ENCODE data around the gene IL10.
"Not testable (repeated sequence)": the region's sequence is repeated elsewhere in the genome, so short reads cannot be mapped to it uniquely, and the experiment has no call there.

IL10 gene

DNA sequence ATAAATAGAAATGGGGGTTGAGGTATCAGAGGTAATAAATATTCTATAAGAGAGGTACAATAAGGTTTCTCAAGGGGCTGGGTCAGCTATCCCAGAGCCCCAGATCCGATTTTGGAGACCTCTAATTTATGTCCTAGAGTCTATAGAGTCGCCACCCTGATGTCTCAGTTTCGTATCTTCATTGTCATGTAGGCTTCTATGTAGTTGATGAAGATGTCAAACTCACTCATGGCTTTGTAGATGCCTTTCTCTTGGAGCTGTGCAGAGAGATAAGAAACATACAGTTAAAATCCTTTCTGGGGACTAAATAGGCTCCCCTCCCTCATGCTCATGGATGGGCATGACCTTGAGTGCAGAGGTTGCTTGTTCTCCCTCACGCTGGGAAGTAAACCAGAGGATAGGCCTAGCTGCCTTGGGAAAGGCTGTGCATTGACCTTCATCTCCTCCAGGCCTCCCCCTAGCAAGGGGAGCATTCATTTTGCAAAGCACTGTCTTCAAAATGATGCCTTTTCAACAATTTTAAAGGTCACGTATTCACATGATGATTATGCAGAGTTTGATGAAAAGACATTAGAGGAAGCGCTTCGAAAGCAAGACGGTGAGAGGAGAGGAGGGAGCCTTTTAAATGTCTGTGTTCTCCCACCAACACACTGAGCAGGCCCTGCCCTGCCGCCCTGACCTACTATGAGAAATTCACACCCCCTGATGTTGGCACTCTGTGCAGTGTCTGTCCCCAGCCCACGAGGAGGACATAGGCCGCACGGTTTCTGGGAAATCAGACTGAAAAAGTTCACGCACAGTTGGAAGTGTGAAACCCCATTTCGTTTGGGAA lies 3.6 kb downstream of the IL10 start:
- peaks cover 0 to 3% (median 0%) of the 10 kb centered on the region in 5 donors for H3K27me3 ChIP-seq (ENCODE audit: control insufficient read depth in 5 of 5, insufficient read depth in 4 of 5, low read length in 5 of 5)
- H3K9ac ChIP-seq (ENCODE audit: low read length in 5 of 5), result no peak overlapping the region
- peaks cover 0 to 47% (median 7%) of the 10 kb centered on the region in 5 donors for H3K4me1 ChIP-seq (ENCODE audit: control insufficient read depth in 5 of 5, insufficient read depth in 5 of 5, low read length in 5 of 5)
- no peak overlapping the region for H3K27ac ChIP-seq (ENCODE audit: low read depth, low read length)
- peak overlapping the region in 1 of 5 donors; percentile 57 for H3K4me3 ChIP-seq (ENCODE audit: low read depth in 1 of 5, low read length in 5 of 5)
- H3K36me3 ChIP-seq (ENCODE audit: control insufficient read depth in 5 of 5, insufficient read depth in 5 of 5, low read length in 5 of 5), result no peaks in the 10 kb centered on the region
- H3K9me3 ChIP-seq (ENCODE audit: control insufficient read depth in 5 of 5, low read length in 5 of 5), result peaks cover 0 to 2% (median 0%) of the 10 kb centered on the region in 5 donors

DNA sequence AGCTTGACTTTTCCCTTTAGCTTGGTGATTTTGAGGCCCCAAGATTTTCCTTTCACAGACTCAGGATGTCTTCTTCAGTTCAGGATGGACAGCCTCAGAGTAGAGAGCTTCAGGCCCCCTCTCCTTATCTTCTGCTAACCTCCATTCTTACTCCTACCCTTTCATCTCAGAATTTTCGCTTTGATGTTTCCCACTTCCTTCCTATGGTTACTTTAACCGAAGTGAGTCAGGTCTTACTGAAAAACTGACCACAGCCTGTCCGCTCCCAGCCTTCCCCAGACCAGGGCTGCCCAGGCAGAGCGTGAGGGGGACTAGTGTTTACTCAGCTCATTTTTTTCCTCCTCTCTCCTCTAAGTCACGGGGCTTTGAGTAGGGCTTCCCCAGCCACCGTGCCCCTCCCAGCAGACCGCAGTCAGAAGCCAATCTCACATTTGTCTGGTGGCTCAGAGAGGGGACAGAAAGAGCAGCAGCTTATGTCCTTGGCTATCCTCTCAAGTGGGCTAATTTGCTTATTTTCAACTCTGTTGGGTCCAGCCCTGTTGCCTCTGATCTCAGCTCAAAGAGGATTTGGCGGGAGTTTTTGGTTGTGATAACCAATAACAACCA lies 5.9 kb downstream of the IL10 start:
- H3K9ac ChIP-seq (ENCODE audit: low read length in 5 of 5), result no peak overlapping the region
- H3K9me3 ChIP-seq (ENCODE audit: control insufficient read depth in 5 of 5, low read length in 5 of 5), result peaks cover 0 to 2% (median 0%) of the 10 kb centered on the region in 5 donors
- no peaks in the 10 kb centered on the region for H3K27me3 ChIP-seq (ENCODE audit: control insufficient read depth in 5 of 5, insufficient read depth in 4 of 5, low read length in 5 of 5)
- no peak overlapping the region for H3K4me3 ChIP-seq (ENCODE audit: low read depth in 1 of 5, low read length in 5 of 5)
- peaks cover 0 to 27% (median 0%) of the 10 kb centered on the region in 5 donors for H3K4me1 ChIP-seq (ENCODE audit: control insufficient read depth in 5 of 5, insufficient read depth in 5 of 5, low read length in 5 of 5)
- H3K27ac ChIP-seq (ENCODE audit: low read depth, low read length), result no peak overlapping the region
- H3K36me3 ChIP-seq (ENCODE audit: control insufficient read depth in 5 of 5, insufficient read depth in 5 of 5, low read length in 5 of 5), result no peaks in the 10 kb centered on the region

DNA sequence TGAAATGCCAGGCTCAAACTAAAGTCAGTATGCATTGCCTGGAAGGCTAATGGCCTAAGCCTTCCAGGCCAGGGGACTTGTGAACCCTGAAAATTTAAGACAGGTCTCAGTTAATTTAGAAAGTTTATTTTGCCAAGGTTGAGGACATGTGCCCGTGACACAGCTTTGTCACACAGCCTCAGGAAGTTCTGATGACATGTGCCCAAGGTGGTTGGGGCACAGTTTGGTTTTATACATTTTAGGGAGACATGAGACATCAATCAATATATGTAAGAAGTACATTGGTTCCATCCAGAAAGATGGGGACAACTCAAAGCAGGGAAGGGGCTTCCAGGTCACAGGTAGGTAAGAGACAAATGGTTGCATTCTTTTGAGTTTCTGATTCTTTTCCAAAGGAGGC lies 6.5 kb downstream of the IL10 start:
- H3K4me3 ChIP-seq (ENCODE audit: low read depth in 1 of 5, low read length in 5 of 5); H3K27me3 ChIP-seq (ENCODE audit: control insufficient read depth in 5 of 5, insufficient read depth in 4 of 5, low read length in 5 of 5); H3K36me3 ChIP-seq (ENCODE audit: control insufficient read depth in 5 of 5, insufficient read depth in 5 of 5, low read length in 5 of 5); H3K9me3 ChIP-seq (ENCODE audit: control insufficient read depth in 5 of 5, low read length in 5 of 5); H3K9ac ChIP-seq (ENCODE audit: low read length in 5 of 5); H3K27ac ChIP-seq (ENCODE audit: low read depth, low read length): not testable (repeated sequence)
- H3K4me1 ChIP-seq (ENCODE audit: control insufficient read depth in 5 of 5, insufficient read depth in 5 of 5, low read length in 5 of 5), result peaks cover 0 to 25% (median 0%) of the 10 kb centered on the region in 5 donors

DNA sequence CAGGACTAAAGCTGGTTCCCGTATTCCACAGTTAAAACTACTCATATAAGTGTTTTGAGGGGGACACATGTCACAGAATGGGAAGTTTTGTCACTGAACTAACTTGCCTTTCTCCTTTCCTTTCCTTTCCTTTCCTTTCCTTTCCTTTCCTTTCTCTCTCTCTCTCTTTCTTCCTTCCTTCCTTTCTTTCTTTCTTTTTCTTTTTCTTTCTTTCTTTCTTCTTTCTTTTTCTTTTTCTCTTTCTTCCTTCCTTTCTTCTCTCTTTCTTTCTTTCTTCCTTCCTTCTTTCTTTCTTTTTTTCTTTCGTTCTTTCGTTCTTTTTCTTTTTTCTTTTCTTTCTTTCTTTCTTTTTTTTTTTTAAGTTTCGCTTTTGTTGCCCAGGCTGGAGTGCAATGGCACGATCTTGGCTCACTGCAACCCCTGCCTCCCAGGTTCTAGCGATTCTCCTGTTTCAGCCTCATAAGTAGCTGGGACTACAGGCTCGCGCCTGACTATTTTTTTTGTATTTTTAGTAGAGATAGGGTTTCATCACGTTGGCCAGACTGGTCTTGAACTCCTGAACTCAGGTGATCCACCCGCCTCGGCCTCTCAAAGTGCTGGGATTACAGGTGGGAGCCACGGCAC lies 9.4 kb downstream of the IL10 start:
- not testable (repeated sequence) for H3K27ac ChIP-seq (ENCODE audit: low read depth, low read length); H3K9me3 ChIP-seq (ENCODE audit: control insufficient read depth in 5 of 5, low read length in 5 of 5); H3K4me3 ChIP-seq (ENCODE audit: low read depth in 1 of 5, low read length in 5 of 5); H3K36me3 ChIP-seq (ENCODE audit: control insufficient read depth in 5 of 5, insufficient read depth in 5 of 5, low read length in 5 of 5); H3K27me3 ChIP-seq (ENCODE audit: control insufficient read depth in 5 of 5, insufficient read depth in 4 of 5, low read length in 5 of 5); H3K9ac ChIP-seq (ENCODE audit: low read length in 5 of 5)
- H3K4me1 ChIP-seq (ENCODE audit: control insufficient read depth in 5 of 5, insufficient read depth in 5 of 5, low read length in 5 of 5), result peaks cover 0 to 11% (median 0%) of the 10 kb centered on the region in 5 donors

DNA sequence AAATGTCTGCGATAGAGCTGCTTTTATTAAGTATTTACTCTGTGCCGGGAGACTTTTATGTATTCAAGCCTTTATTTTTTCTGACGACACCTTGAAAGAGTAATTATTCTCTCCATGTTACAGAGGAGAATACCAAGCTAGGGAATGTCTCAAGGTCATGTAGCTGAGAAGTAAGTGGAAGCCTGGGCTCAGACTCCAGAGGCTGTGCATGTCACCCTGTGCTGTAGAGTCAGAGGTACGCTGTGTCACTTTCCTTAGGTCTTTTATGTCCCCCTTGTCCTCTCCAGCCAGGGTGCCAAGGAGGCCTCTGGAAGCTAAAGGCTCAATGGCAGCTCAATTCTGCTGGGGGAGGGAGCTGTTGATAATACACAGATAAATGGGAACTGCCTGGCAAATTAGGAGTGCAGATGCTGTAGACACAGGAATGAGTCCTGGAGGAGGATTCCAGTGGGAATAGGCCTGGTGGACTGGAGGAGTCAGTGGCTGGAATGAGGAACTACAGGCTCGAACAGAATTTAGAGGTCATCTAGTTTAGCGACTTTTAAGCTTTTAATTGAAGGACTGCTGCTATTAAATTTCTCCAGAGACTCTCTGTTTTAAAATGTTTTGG lies 11.0 kb downstream of the IL10 start:
- peaks cover 0 to 2% (median 0%) of the 10 kb centered on the region in 5 donors for H3K9me3 ChIP-seq (ENCODE audit: control insufficient read depth in 5 of 5, low read length in 5 of 5)
- peaks cover 0 to 5% (median 0%) of the 10 kb centered on the region in 5 donors for H3K4me1 ChIP-seq (ENCODE audit: control insufficient read depth in 5 of 5, insufficient read depth in 5 of 5, low read length in 5 of 5)
- H3K9ac ChIP-seq (ENCODE audit: low read length in 5 of 5), result no peak overlapping the region
- no peaks in the 10 kb centered on the region for H3K27me3 ChIP-seq (ENCODE audit: control insufficient read depth in 5 of 5, insufficient read depth in 4 of 5, low read length in 5 of 5)
- H3K27ac ChIP-seq (ENCODE audit: low read depth, low read length), result no peak overlapping the region
- no peaks in the 10 kb centered on the region for H3K36me3 ChIP-seq (ENCODE audit: control insufficient read depth in 5 of 5, insufficient read depth in 5 of 5, low read length in 5 of 5)
- H3K4me3 ChIP-seq (ENCODE audit: low read depth in 1 of 5, low read length in 5 of 5), result no peak overlapping the region

DNA sequence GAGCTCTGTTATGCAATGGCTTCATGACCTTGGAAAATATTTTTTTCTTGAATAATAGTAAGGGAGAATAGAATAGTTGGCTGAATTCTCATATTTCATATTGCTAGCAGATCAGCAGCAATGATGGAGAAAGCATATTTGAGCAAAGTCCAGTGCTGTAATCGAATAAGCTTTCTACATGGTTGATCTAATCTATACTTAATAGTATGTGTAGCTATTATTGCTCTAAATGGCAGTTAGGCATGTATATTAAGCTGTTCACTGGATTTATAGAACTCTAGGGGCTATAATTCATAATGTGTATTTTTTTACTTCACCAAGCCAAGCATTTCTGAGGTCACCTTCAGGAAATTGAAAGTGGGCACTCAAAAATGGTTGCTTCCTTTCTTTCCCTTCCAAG lies 11.7 kb downstream of the IL10 start:
- Histone ChIP-seq H3K4me3 (ENCODE audit: low read depth in 1 of 5, low read length in 5 of 5) (no peak overlapping the region), H3K27me3 (ENCODE audit: control insufficient read depth in 5 of 5, insufficient read depth in 4 of 5, low read length in 5 of 5) (no peaks in the 10 kb centered on the region), H3K4me1 (ENCODE audit: control insufficient read depth in 5 of 5, insufficient read depth in 5 of 5, low read length in 5 of 5) (peaks cover 0 to under 1% (median 0%) of the 10 kb centered on the region in 5 donors), H3K27ac (ENCODE audit: low read depth, low read length) (no peak overlapping the region), H3K9ac (ENCODE audit: low read length in 5 of 5) (no peak overlapping the region), H3K36me3 (ENCODE audit: control insufficient read depth in 5 of 5, insufficient read depth in 5 of 5, low read length in 5 of 5) (no peaks in the 10 kb centered on the region), H3K9me3 (ENCODE audit: control insufficient read depth in 5 of 5, low read length in 5 of 5) (peaks cover 0 to 2% (median 0%) of the 10 kb centered on the region in 5 donors)

DNA sequence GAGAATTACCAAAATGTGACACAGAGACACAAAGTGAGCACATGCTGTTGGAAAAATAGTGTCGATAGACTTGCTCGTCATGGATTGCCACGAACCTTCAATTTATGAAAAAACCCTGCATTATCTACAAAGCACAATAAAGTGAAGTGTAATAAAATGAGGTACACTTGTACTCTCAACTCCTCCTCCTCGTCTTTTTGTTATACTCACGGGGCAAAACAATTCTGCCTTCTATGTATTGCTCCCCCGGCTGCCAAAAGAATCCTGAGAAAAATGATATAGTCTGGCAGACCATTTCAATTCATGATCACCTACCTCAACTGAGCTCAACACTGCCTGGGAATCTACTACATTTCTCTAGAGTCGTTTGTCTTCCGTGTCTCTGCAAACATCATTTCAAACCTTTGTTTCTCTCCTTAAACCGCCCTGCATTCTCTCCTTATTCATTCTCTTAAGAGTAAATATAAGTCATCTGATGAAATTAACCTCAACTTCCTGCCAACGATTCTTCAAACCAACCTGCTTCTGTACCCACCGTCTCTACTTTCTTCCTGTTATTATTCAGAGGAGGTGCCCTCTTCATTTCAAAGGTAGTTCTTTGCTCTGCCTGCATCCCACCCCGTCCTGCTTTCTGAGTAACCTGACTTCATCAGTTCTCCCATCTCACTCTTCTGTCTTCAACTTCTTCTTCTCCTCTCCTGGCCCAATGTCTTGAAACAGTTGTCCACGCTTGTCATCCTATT lies 14.6 kb downstream of the IL10 start:
- Histone ChIP-seq H3K9ac (ENCODE audit: low read length in 5 of 5) (no peak overlapping the region), H3K27ac (ENCODE audit: low read depth, low read length) (no peak overlapping the region), H3K4me1 (ENCODE audit: control insufficient read depth in 5 of 5, insufficient read depth in 5 of 5, low read length in 5 of 5) (no peaks in the 10 kb centered on the region), H3K9me3 (ENCODE audit: control insufficient read depth in 5 of 5, low read length in 5 of 5) (no peaks in the 10 kb centered on the region), H3K27me3 (ENCODE audit: control insufficient read depth in 5 of 5, insufficient read depth in 4 of 5, low read length in 5 of 5) (no peaks in the 10 kb centered on the region), H3K4me3 (ENCODE audit: low read depth in 1 of 5, low read length in 5 of 5) (no peak overlapping the region), H3K36me3 (ENCODE audit: control insufficient read depth in 5 of 5, insufficient read depth in 5 of 5, low read length in 5 of 5) (no peaks in the 10 kb centered on the region)

DNA sequence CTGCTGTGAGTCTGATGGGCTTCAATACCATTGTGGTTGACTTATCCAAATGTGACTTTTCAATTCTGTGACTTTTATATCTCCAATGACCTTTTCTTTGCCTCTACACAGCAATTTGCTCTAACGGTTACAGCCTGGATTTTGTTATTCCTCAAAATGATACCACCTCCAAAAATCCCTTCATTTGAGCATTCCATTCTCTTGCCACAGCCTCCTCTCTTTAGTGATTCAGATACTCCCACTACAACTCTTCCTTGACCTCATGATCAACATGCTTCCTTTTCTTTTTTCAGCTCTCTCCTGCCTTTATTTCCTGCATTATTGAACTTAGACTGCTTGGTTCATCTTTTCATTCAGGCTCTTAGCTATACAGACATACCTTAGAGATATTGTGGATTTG lies 18.3 kb downstream of the IL10 start:
- no peak overlapping the region for H3K9ac ChIP-seq (ENCODE audit: low read length in 5 of 5)
- peaks cover 0 to 9% (median 0%) of the 10 kb centered on the region in 5 donors for H3K4me1 ChIP-seq (ENCODE audit: control insufficient read depth in 5 of 5, insufficient read depth in 5 of 5, low read length in 5 of 5)
- no peaks in the 10 kb centered on the region for H3K9me3 ChIP-seq (ENCODE audit: control insufficient read depth in 5 of 5, low read length in 5 of 5)
- H3K27me3 ChIP-seq (ENCODE audit: control insufficient read depth in 5 of 5, insufficient read depth in 4 of 5, low read length in 5 of 5), result no peaks in the 10 kb centered on the region
- H3K27ac ChIP-seq (ENCODE audit: low read depth, low read length), result no peak overlapping the region
- no peaks in the 10 kb centered on the region for H3K36me3 ChIP-seq (ENCODE audit: control insufficient read depth in 5 of 5, insufficient read depth in 5 of 5, low read length in 5 of 5)
- H3K4me3 ChIP-seq (ENCODE audit: low read depth in 1 of 5, low read length in 5 of 5), result no peak overlapping the region

DNA sequence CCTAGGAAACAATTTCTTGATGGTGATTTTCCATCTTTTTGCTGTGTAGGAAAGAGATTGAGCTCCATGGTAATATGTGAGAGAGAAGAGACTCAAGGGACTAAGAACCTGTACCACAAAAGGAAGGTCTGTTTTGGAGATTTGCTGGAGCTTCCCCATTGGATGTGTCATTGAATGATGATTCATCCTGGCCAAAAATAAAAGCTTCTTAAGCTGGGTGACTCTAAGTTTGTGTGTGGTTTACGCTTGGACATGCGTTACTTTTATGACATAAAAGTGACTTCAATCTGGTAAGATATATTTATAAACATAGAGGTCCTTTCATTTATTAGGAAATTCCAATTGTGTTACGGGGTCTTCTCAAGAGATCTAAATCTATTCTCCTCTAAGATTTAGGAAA lies 19.2 kb downstream of the IL10 start:
- no peaks in the 10 kb centered on the region for H3K36me3 ChIP-seq (ENCODE audit: control insufficient read depth in 5 of 5, insufficient read depth in 5 of 5, low read length in 5 of 5)

More for the DNA sequence above, 19.2 kb downstream of the IL10 start:
- no peak overlapping the region for H3K9ac ChIP-seq (ENCODE audit: low read length in 5 of 5)
- no peaks in the 10 kb centered on the region for H3K9me3 ChIP-seq (ENCODE audit: control insufficient read depth in 5 of 5, low read length in 5 of 5)
- H3K27me3 ChIP-seq (ENCODE audit: control insufficient read depth in 5 of 5, insufficient read depth in 4 of 5, low read length in 5 of 5), result no peaks in the 10 kb centered on the region
- no peak overlapping the region for H3K27ac ChIP-seq (ENCODE audit: low read depth, low read length)
- H3K4me1 ChIP-seq (ENCODE audit: control insufficient read depth in 5 of 5, insufficient read depth in 5 of 5, low read length in 5 of 5), result peaks cover 0 to 9% (median 0%) of the 10 kb centered on the region in 5 donors
- no peak overlapping the region for H3K4me3 ChIP-seq (ENCODE audit: low read depth in 1 of 5, low read length in 5 of 5)
